ENCODE data around the gene BABAM2. TPM values are rescaled to one million over a fixed set of nuclear protein-coding genes. Genes with fewer than 3 reads are reported as not detected.
"Not testable (repeated sequence)": the region's sequence is repeated elsewhere in the genome, so short reads cannot be mapped to it uniquely, and the experiment has no call there.

The BABAM2 gene
- total and polyA plus RNA-seq, 3 experiments from 2014 or later, result 59.4 to 66.7 (median 65.6) TPM

DNA sequence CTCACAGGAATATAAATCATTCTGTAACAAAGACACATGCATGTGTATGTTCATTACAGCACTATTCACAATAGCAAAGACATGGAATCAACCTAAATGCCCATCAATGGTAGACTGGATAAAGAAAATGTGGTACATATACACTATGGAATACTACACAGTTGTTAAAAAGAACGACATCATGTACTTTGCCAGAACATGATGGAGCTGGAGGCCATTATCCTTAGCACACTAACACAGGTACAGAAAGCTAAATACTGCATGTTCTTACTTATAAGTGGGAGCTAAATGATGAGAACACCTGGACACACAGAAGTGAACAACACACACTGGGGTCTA, 8.0 kb upstream of the BABAM2 start:
- H3K27me3 ChIP-seq (ENCODE audit: insufficient read depth, low read length, poor library complexity, severe bottlenecking); H3K27ac ChIP-seq (ENCODE audit: low read depth, low read length); H3K9me3 Mint-ChIP-seq; POLR2A ChIA-PET; H3K4me3 Mint-ChIP-seq; H3K4me3 ChIP-seq (ENCODE audit: low read length); H3K27ac Mint-ChIP-seq; H3K9me3 ChIP-seq (ENCODE audit: low read length); H3K4me1 ChIP-seq (ENCODE audit: insufficient read depth, low read length); H3K4me1 Mint-ChIP-seq; H3K36me3 ChIP-seq (ENCODE audit: insufficient read depth, low read length); H3K27me3 Mint-ChIP-seq; DNase-seq: not testable (repeated sequence)
- CTCF ChIA-PET, result interaction anchor here (1.3 kb wide), 1 partner anchor 179 kb away, joined by 3 read pairs; no protein-coding TSS in a partner anchor
- peaks cover 0 to 23% (median 0%) of the 10 kb centered on the region in 3 donors for H3K36me3 Mint-ChIP-seq

DNA sequence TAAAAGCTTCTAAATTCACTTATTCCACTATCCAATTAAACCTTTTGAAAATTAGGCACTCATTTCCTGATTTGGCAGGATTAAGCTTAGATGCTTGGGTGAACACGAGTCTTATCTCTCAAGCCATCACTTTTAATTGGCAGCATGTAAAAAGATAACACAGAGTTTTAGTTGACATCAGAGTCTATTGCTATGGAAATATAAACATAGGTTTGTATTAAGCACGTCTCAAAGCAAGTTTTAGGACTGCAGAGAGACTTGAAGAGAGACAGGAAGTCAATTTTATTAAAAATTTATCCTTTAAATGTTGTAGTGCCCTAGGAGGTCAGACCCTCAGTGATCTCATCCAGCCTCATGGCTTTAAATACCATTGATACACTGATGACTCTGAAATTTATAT, 5.9 kb upstream of the BABAM2 start:
- H3K4me1 Mint-ChIP-seq, result peaks cover 2 to 15% (median 3%) of the 10 kb centered on the region in 3 donors

DNA sequence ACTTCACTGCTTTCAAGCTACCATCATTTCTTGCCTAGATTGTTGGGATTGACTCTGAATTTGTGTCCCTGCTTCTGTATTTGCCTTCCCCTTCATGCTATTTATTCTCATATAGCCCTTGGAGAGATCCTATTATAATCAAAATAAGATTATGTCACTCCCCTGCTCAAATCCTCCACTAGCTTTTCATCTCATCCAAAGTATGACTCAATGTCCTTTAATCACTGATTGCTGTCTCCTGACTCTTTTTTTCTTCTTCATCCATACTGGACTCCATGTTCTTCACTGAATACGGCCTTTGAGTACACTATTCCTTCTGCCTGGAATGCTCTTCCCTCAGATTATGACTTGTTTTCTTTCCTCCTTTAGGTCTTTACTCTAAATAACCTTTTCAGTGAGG, 5.3 kb upstream of the BABAM2 start:
- H3K27me3 ChIP-seq (ENCODE audit: insufficient read depth, low read length, poor library complexity, severe bottlenecking), result no peaks in the 10 kb centered on the region
- no peak overlapping the region for H3K4me3 Mint-ChIP-seq
- peaks cover 0 to 13% (median 6%) of the 10 kb centered on the region in 3 donors for H3K36me3 Mint-ChIP-seq
- H3K27me3 Mint-ChIP-seq, result peaks cover 0 to 5% of the 10 kb centered on the region in 2 donors
- H3K9me3 ChIP-seq (ENCODE audit: low read length), result no peaks in the 10 kb centered on the region
- no peak overlapping the region for H3K4me3 ChIP-seq (ENCODE audit: low read length)
- peaks cover 9 to 21% (median 9%) of the 10 kb centered on the region in 3 donors for H3K4me1 Mint-ChIP-seq
- peaks cover 0 to 4% (median 0%) of the 10 kb centered on the region in 5 donors for H3K9me3 Mint-ChIP-seq
- ChIA-PET CTCF (no interaction called here), POLR2A (no interaction called here)
- H3K27ac ChIP-seq (ENCODE audit: low read depth, low read length), result no peak overlapping the region
- peak overlapping the region in 3 of 8 donors; percentile 23 to 67 (median 35) for H3K27ac Mint-ChIP-seq
- H3K4me1 ChIP-seq (ENCODE audit: insufficient read depth, low read length), result peaks cover 10% of the 10 kb centered on the region
- no peak for DNase-seq
- H3K36me3 ChIP-seq (ENCODE audit: insufficient read depth, low read length), result no peaks in the 10 kb centered on the region

More for the DNA sequence above, 5.9 kb upstream of the BABAM2 start:
- Histone ChIP-seq H3K9me3 (ENCODE audit: low read length) (no peaks in the 10 kb centered on the region), H3K27ac (ENCODE audit: low read depth, low read length) (no peak overlapping the region), H3K4me3 (ENCODE audit: low read length) (no peak overlapping the region), H3K36me3 (ENCODE audit: insufficient read depth, low read length) (no peaks in the 10 kb centered on the region), H3K4me1 (ENCODE audit: insufficient read depth, low read length) (peaks cover 7% of the 10 kb centered on the region), H3K27me3 (ENCODE audit: insufficient read depth, low read length, poor library complexity, severe bottlenecking) (no peaks in the 10 kb centered on the region)
- peaks cover 0 to 2% of the 10 kb centered on the region in 2 donors for H3K27me3 Mint-ChIP-seq
- peaks cover 0 to 17% (median 0%) of the 10 kb centered on the region in 3 donors for H3K36me3 Mint-ChIP-seq
- no peak overlapping the region for H3K27ac Mint-ChIP-seq
- H3K9me3 Mint-ChIP-seq, result peaks cover 0 to 4% (median 0%) of the 10 kb centered on the region in 5 donors
- ChIA-PET CTCF (no interaction called here), POLR2A (no interaction called here)
- DNase-seq, result no peak
- no peak overlapping the region for H3K4me3 Mint-ChIP-seq

GRCh38 chr2:27885661-27886060, 4.9 kb upstream of the BABAM2 start:
- Mint-ChIP-seq H3K9me3 (peaks cover 0 to 4% (median 0%) of the 10 kb centered on the region in 5 donors), H3K4me1 (peaks cover 11 to 24% (median 11%) of the 10 kb centered on the region in 3 donors), H3K36me3 (peaks cover 0 to 9% (median 9%) of the 10 kb centered on the region in 3 donors), H3K27me3 (peaks cover 0 to 4% of the 10 kb centered on the region in 2 donors), H3K27ac (peak overlapping the region in 3 of 8 donors; percentile 17 to 35 (median 23)), H3K4me3 (peak overlapping the region in 1 of 7 donors; percentile 63)
- no peaks in the 10 kb centered on the region for H3K36me3 ChIP-seq (ENCODE audit: insufficient read depth, low read length)
- CTCF ChIA-PET, result no interaction called here
- H3K4me3 ChIP-seq (ENCODE audit: low read length), result no peak overlapping the region
- POLR2A ChIA-PET, result no interaction called here
- H3K27me3 ChIP-seq (ENCODE audit: insufficient read depth, low read length, poor library complexity, severe bottlenecking), result no peaks in the 10 kb centered on the region
- no peak overlapping the region for H3K27ac ChIP-seq (ENCODE audit: low read depth, low read length)
- H3K4me1 ChIP-seq (ENCODE audit: insufficient read depth, low read length), result peaks cover 10% of the 10 kb centered on the region
- DNase-seq, result no peak
- H3K9me3 ChIP-seq (ENCODE audit: low read length), result no peaks in the 10 kb centered on the region

DNA sequence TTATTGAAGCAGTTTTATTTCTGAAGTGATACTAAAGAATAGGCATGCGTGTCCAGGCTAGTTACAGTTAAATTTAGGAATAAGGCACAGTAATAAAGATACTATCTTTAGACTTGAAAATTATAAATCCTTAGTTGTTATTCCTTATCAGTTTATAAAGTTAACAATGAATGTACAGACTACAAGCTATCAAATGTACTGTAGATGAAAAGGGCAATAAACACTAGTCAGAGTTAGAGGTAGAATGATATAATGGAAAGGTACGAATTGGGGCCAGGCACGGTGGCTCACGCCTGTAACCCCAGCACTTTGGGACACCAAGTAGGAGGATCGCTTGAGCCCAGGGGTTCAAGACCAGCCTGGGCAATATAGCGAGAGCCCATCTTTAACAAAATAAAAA, 4.2 kb upstream of the BABAM2 start:
- POLR2A ChIA-PET, result no interaction called here
- no peak overlapping the region for H3K27ac ChIP-seq (ENCODE audit: low read depth, low read length)
- H3K4me1 Mint-ChIP-seq, result peaks cover 16 to 31% (median 17%) of the 10 kb centered on the region in 3 donors
- peaks cover 0 to 15% (median 9%) of the 10 kb centered on the region in 3 donors for H3K36me3 Mint-ChIP-seq
- peaks cover 16% of the 10 kb centered on the region for H3K4me1 ChIP-seq (ENCODE audit: insufficient read depth, low read length)
- CTCF ChIA-PET, result no interaction called here
- peak overlapping the region in 1 of 8 donors; percentile 51 for H3K27ac Mint-ChIP-seq
- DNase-seq, result no peak
- no peaks in the 10 kb centered on the region for H3K9me3 ChIP-seq (ENCODE audit: low read length)
- peaks cover 4 to 11% of the 10 kb centered on the region in 2 donors for H3K27me3 Mint-ChIP-seq
- H3K4me3 ChIP-seq (ENCODE audit: low read length), result no peak overlapping the region
- H3K9me3 Mint-ChIP-seq, result peaks cover 0 to 4% (median 4%) of the 10 kb centered on the region in 5 donors
- H3K27me3 ChIP-seq (ENCODE audit: insufficient read depth, low read length, poor library complexity, severe bottlenecking), result no peaks in the 10 kb centered on the region
- peak overlapping the region in 1 of 7 donors; percentile 63 for H3K4me3 Mint-ChIP-seq
- H3K36me3 ChIP-seq (ENCODE audit: insufficient read depth, low read length), result no peaks in the 10 kb centered on the region

GRCh38 chr2:27887111-27887510, 3.4 kb upstream of the BABAM2 start:
- Mint-ChIP-seq H3K4me1 (peaks cover 23 to 38% (median 25%) of the 10 kb centered on the region in 3 donors), H3K27me3 (peaks cover 4 to 13% of the 10 kb centered on the region in 2 donors), H3K36me3 (peaks cover 0 to 15% (median 2%) of the 10 kb centered on the region in 3 donors), H3K9me3 (peaks cover 0 to 4% (median 3%) of the 10 kb centered on the region in 5 donors), H3K27ac (peak overlapping the region in 3 of 8 donors; percentile 64 to 100 (median 65)), H3K4me3 (peak overlapping the region in 1 of 7 donors; percentile 48)
- Histone ChIP-seq H3K4me1 (ENCODE audit: insufficient read depth, low read length) (peaks cover 24% of the 10 kb centered on the region), H3K27ac (ENCODE audit: low read depth, low read length) (no peak overlapping the region), H3K4me3 (ENCODE audit: low read length) (no peak overlapping the region), H3K36me3 (ENCODE audit: insufficient read depth, low read length) (no peaks in the 10 kb centered on the region), H3K9me3 (ENCODE audit: low read length) (no peaks in the 10 kb centered on the region), H3K27me3 (ENCODE audit: insufficient read depth, low read length, poor library complexity, severe bottlenecking) (no peaks in the 10 kb centered on the region)
- ChIA-PET CTCF (no interaction called here), POLR2A (no interaction called here)
- no peak for DNase-seq

DNA sequence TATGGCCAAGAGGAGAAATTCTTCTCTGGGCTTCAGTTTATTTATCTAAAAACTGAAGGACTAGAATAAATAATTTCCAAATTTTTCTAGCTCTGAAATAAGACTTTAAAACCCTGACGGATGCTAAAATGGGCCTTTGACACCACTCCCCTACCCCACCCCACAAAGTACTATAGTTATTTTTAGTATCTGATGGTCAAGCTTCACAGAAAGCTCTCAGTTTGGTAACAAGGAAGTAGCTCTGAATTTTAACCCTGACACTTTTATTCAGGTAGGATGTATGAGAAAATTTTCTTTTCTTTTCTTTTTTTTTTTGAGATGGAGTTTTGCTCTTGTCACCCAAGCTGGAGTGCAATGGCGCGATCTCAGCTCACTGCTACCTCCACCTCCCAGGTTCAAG, 2.7 kb upstream of the BABAM2 start:
- Histone ChIP-seq H3K9me3 (ENCODE audit: low read length) (no peaks in the 10 kb centered on the region), H3K4me3 (ENCODE audit: low read length) (no peak overlapping the region), H3K36me3 (ENCODE audit: insufficient read depth, low read length) (no peaks in the 10 kb centered on the region), H3K4me1 (ENCODE audit: insufficient read depth, low read length) (peaks cover 31% of the 10 kb centered on the region), H3K27ac (ENCODE audit: low read depth, low read length) (no peak overlapping the region), H3K27me3 (ENCODE audit: insufficient read depth, low read length, poor library complexity, severe bottlenecking) (no peaks in the 10 kb centered on the region)
- Mint-ChIP-seq H3K9me3 (peaks cover 0 to 4% (median 3%) of the 10 kb centered on the region in 5 donors), H3K36me3 (peaks cover 0 to 15% (median 0%) of the 10 kb centered on the region in 3 donors), H3K27me3 (peaks cover 4 to 13% of the 10 kb centered on the region in 2 donors), H3K4me1 (peaks cover 30 to 46% (median 32%) of the 10 kb centered on the region in 3 donors), H3K27ac (peak overlapping the region in 1 of 8 donors; percentile 100), H3K4me3 (no peak overlapping the region)
- CTCF ChIA-PET, result no interaction called here
- no peak for DNase-seq
- POLR2A ChIA-PET, result no interaction called here

GRCh38 chr2:27888790-27889189, 1.7 kb upstream of the BABAM2 start:
- H3K4me3 Mint-ChIP-seq, result peak overlapping the region in 6 of 7 donors; percentile 1 to 62 (median 9)
- H3K27ac ChIP-seq (ENCODE audit: low read depth, low read length), result no peak overlapping the region
- H3K4me1 Mint-ChIP-seq, result peaks cover 35 to 53% (median 40%) of the 10 kb centered on the region in 3 donors
- H3K27me3 Mint-ChIP-seq, result peaks cover 4 to 13% of the 10 kb centered on the region in 2 donors
- peak overlapping the region in 5 of 8 donors; percentile 24 to 100 (median 38) for H3K27ac Mint-ChIP-seq
- no peak for DNase-seq
- CTCF ChIA-PET, result no interaction called here
- peaks cover 0 to 15% (median 0%) of the 10 kb centered on the region in 3 donors for H3K36me3 Mint-ChIP-seq
- H3K36me3 ChIP-seq (ENCODE audit: insufficient read depth, low read length), result no peaks in the 10 kb centered on the region
- peaks cover 38% of the 10 kb centered on the region for H3K4me1 ChIP-seq (ENCODE audit: insufficient read depth, low read length)
- POLR2A ChIA-PET, result no interaction called here
- peaks cover 0 to 4% (median 2%) of the 10 kb centered on the region in 5 donors for H3K9me3 Mint-ChIP-seq
- H3K27me3 ChIP-seq (ENCODE audit: insufficient read depth, low read length, poor library complexity, severe bottlenecking), result no peaks in the 10 kb centered on the region
- H3K9me3 ChIP-seq (ENCODE audit: low read length), result no peaks in the 10 kb centered on the region
- H3K4me3 ChIP-seq (ENCODE audit: low read length), result no peak overlapping the region

All from CD8-positive, alpha-beta memory T cell (primary cell).